ENCODE measurements around the gene BHLHE23.

BHLHE23 gene

DNA sequence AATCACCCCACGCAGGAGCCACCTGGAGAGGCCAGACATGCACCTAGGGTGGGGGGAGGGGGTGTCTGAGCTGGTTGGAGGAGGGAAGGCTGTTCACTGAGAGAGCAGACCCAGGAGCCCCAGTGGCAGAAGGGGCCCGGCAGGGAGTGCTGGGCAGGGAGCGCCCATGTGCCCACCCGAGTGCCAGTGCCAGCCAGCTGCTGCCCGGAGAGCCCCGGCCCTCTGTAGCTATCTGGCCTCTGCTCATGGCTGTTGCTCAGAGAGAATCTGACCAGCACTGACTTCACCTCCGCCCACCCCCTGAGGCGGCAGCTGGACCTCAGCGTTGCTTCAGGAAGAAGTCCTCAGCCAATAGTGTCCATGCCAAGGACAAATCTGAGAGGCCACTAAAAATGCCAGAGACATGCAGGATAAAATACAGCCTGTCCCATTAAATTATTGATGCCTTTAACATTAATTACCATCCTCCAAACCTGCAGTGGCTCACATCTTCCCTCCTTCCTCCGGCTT lies 31.5 kb downstream of the BHLHE23 start:
- no peak overlapping the region for H3K27ac ChIP-seq (ENCODE audit: insufficient read depth, low read depth, low read length, poor library complexity, severe bottlenecking)
- H3K9me3 ChIP-seq (ENCODE audit: control insufficient read depth, low read length), result no peaks in the 10 kb centered on the region
- no peak overlapping the region for H3K4me3 ChIP-seq (ENCODE audit: insufficient read depth, low read depth, low read length)
- no peaks in the 10 kb centered on the region for H3K36me3 ChIP-seq (ENCODE audit: control insufficient read depth, insufficient read depth, low read length)
- H3K27me3 ChIP-seq (ENCODE audit: control insufficient read depth, insufficient read depth, low read length, poor library complexity, severe bottlenecking), result peaks cover 52% of the 10 kb centered on the region
- WGBS, 2 experiments, result 65 to 71% methylated on average over 10 of the region's 10 CpGs
- peaks cover 32% of the 10 kb centered on the region for H3K4me1 ChIP-seq (ENCODE audit: control insufficient read depth, insufficient read depth, low read length)

DNA sequence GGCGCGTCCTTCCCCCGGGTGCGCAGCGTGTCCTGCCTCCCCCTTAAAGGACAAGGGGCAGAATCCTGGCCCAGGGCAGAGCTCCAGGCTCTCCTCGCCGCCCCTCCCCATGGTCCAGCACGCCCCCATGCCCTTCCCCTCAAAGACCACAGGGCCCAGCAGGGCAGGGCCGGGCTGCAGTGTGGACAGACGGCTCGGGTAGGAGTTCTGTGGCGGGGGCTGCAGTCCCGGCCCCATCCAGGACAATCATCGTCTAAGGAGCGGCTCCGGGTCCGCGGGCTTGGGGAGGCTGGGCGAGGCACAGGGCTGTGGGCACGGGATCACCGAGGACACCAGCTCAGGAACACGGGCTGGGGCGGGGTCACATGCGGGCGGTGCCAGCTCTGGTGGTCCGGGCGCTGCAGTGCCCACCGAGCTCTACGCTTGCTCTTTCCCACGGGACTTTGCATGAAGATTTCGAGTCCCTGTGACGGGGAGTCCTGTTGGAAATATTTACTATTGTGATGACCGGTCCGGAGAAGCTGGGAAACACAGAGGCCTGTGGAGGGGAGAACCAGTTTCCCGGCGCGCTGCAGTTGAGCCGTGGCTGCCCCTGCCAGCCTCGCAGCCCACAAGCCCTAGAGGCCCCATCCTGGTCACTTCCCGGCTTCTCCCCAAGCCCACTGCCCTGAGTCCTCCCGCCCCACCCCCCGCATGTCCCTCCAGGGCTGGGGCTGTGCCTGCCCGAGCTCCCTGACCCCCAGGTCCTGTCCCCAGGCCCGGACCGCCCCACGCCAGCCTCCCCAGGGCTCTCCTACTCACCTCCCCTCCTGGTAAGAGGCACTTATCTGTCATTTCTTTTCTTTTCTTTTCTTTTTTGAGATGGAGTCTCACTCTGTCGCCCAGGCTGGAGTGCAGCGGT lies 33.7 kb downstream of the BHLHE23 start:
- WGBS, 2 experiments, result 12% methylated on average over 48 of the region's 48 CpGs
- H3K36me3 ChIP-seq (ENCODE audit: control insufficient read depth, insufficient read depth, low read length), result no peaks in the 10 kb centered on the region
- H3K9me3 ChIP-seq (ENCODE audit: control insufficient read depth, low read length), result no peaks in the 10 kb centered on the region
- H3K4me3 ChIP-seq (ENCODE audit: insufficient read depth, low read depth, low read length), result peak overlapping the region; percentile 4
- no peak overlapping the region for H3K27ac ChIP-seq (ENCODE audit: insufficient read depth, low read depth, low read length, poor library complexity, severe bottlenecking)
- H3K4me1 ChIP-seq (ENCODE audit: control insufficient read depth, insufficient read depth, low read length), result peaks cover 22% of the 10 kb centered on the region
- peaks cover 48% of the 10 kb centered on the region for H3K27me3 ChIP-seq (ENCODE audit: control insufficient read depth, insufficient read depth, low read length, poor library complexity, severe bottlenecking)

DNA sequence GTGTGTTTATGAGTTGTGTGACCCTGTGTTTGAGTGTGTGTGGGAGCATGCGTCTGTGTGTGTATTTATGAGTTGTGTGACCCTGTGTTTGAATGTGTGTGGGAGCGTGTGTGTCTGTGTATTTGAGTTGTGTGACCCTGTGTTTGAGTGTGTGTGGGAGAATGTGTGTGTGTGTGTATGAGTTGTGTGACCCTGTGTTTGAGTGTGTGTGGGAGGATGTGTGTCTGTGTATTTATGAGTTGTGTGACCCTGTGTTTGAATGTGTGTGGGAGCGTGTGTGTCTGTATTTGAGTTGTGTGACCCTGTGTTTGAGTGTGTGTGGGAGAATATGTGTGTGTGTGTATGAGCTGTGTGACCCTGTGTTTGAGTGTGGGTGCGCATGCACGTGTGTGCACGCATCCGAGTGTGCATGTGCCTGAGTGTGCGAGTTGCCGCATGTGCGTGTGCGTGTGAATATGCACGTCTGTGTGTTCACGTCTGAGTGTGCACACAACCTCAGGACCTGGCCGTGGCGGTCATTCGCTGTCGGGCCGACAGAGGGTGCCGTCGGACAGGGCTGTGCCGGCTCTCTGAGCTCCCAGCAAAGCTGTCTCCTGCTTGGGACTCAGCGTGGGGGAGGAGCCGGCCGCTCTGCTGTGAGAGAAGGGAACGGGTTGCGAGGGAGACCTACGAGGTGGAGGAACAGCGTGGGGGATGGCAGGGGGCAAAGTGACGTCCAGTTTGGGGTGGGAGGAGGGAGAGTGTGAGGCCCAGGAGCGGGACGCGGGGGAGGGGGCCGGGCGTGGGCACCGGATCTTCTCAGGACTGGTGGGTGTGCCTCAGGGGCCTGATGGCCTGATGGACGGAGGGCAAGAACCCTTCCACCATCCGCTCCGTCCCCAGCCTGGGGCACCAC lies 34.6 kb downstream of the BHLHE23 start:
- Histone ChIP-seq H3K4me3 (ENCODE audit: insufficient read depth, low read depth, low read length) (no peak overlapping the region), H3K9me3 (ENCODE audit: control insufficient read depth, low read length) (no peaks in the 10 kb centered on the region), H3K27ac (ENCODE audit: insufficient read depth, low read depth, low read length, poor library complexity, severe bottlenecking) (no peak overlapping the region), H3K36me3 (ENCODE audit: control insufficient read depth, insufficient read depth, low read length) (no peaks in the 10 kb centered on the region), H3K4me1 (ENCODE audit: control insufficient read depth, insufficient read depth, low read length) (peaks cover 22% of the 10 kb centered on the region), H3K27me3 (ENCODE audit: control insufficient read depth, insufficient read depth, low read length, poor library complexity, severe bottlenecking) (peaks cover 48% of the 10 kb centered on the region)
- WGBS, 2 experiments, result 5 to 6% methylated on average over 38 of the region's 38 CpGs

GRCh38 chr20:62971211-62971949 lies 35.4 kb downstream of the BHLHE23 start:
- H3K9me3 ChIP-seq (ENCODE audit: control insufficient read depth, low read length), result no peaks in the 10 kb centered on the region
- WGBS, 2 experiments, result 77 to 78% methylated on average over 10 of the region's 10 CpGs
- peaks cover 22% of the 10 kb centered on the region for H3K4me1 ChIP-seq (ENCODE audit: control insufficient read depth, insufficient read depth, low read length)
- no peak overlapping the region for H3K27ac ChIP-seq (ENCODE audit: insufficient read depth, low read depth, low read length, poor library complexity, severe bottlenecking)
- peaks cover 45% of the 10 kb centered on the region for H3K27me3 ChIP-seq (ENCODE audit: control insufficient read depth, insufficient read depth, low read length, poor library complexity, severe bottlenecking)
- no peaks in the 10 kb centered on the region for H3K36me3 ChIP-seq (ENCODE audit: control insufficient read depth, insufficient read depth, low read length)
- H3K4me3 ChIP-seq (ENCODE audit: insufficient read depth, low read depth, low read length), result no peak overlapping the region

GRCh38 chr20:62970307-62971210 lies 36.2 kb downstream of the BHLHE23 start:
- Histone ChIP-seq H3K36me3 (ENCODE audit: control insufficient read depth, insufficient read depth, low read length) (no peaks in the 10 kb centered on the region), H3K27ac (ENCODE audit: insufficient read depth, low read depth, low read length, poor library complexity, severe bottlenecking) (no peak overlapping the region), H3K9me3 (ENCODE audit: control insufficient read depth, low read length) (no peaks in the 10 kb centered on the region), H3K4me3 (ENCODE audit: insufficient read depth, low read depth, low read length) (no peak overlapping the region), H3K4me1 (ENCODE audit: control insufficient read depth, insufficient read depth, low read length) (peaks cover 22% of the 10 kb centered on the region), H3K27me3 (ENCODE audit: control insufficient read depth, insufficient read depth, low read length, poor library complexity, severe bottlenecking) (peaks cover 40% of the 10 kb centered on the region)
- 76 to 77% methylated on average over 33 of the region's 33 CpGs for WGBS, 2 experiments

GRCh38 chr20:62969939-62970306 lies 36.8 kb downstream of the BHLHE23 start:
- peaks cover 19% of the 10 kb centered on the region for H3K4me1 ChIP-seq (ENCODE audit: control insufficient read depth, insufficient read depth, low read length)
- no peak overlapping the region for H3K27ac ChIP-seq (ENCODE audit: insufficient read depth, low read depth, low read length, poor library complexity, severe bottlenecking)
- 89 to 96% methylated on average over 8 of the region's 8 CpGs for WGBS, 2 experiments
- peaks cover 34% of the 10 kb centered on the region for H3K27me3 ChIP-seq (ENCODE audit: control insufficient read depth, insufficient read depth, low read length, poor library complexity, severe bottlenecking)
- H3K36me3 ChIP-seq (ENCODE audit: control insufficient read depth, insufficient read depth, low read length), result no peaks in the 10 kb centered on the region
- no peak overlapping the region for H3K4me3 ChIP-seq (ENCODE audit: insufficient read depth, low read depth, low read length)
- H3K9me3 ChIP-seq (ENCODE audit: control insufficient read depth, low read length), result no peaks in the 10 kb centered on the region

- H3K27ac ChIP-seq (ENCODE audit: insufficient read depth, low read depth, low read length, poor library complexity, severe bottlenecking), result no peak overlapping the region
- WGBS, 2 experiments, result 79 to 81% methylated on average over 16 of the region's 16 CpGs
- no peak overlapping the region for H3K4me3 ChIP-seq (ENCODE audit: insufficient read depth, low read depth, low read length)
- H3K27me3 ChIP-seq (ENCODE audit: control insufficient read depth, insufficient read depth, low read length, poor library complexity, severe bottlenecking), result peaks cover 27% of the 10 kb centered on the region
- H3K9me3 ChIP-seq (ENCODE audit: control insufficient read depth, low read length), result no peaks in the 10 kb centered on the region
- H3K4me1 ChIP-seq (ENCODE audit: control insufficient read depth, insufficient read depth, low read length), result peaks cover 15% of the 10 kb centered on the region
- H3K36me3 ChIP-seq (ENCODE audit: control insufficient read depth, insufficient read depth, low read length), result no peaks in the 10 kb centered on the region
Measured at GRCh38 chr20:62969179-62969760, 37.5 kb downstream of the BHLHE23 start.

GRCh38 chr20:62968378-62969178 lies 38.2 kb downstream of the BHLHE23 start:
- 89% methylated on average over 18 to 20 of the region's 21 CpGs for WGBS, 2 experiments
- Histone ChIP-seq H3K4me1 (ENCODE audit: control insufficient read depth, insufficient read depth, low read length) (peaks cover 15% of the 10 kb centered on the region), H3K27me3 (ENCODE audit: control insufficient read depth, insufficient read depth, low read length, poor library complexity, severe bottlenecking) (peaks cover 20% of the 10 kb centered on the region), H3K9me3 (ENCODE audit: control insufficient read depth, low read length) (no peaks in the 10 kb centered on the region), H3K4me3 (ENCODE audit: insufficient read depth, low read depth, low read length) (no peak overlapping the region), H3K27ac (ENCODE audit: insufficient read depth, low read depth, low read length, poor library complexity, severe bottlenecking) (no peak overlapping the region), H3K36me3 (ENCODE audit: control insufficient read depth, insufficient read depth, low read length) (no peaks in the 10 kb centered on the region)
